Activated CD8-positive, alpha-beta T cell treated with anti-CD3 and anti-CD28 coated beads, Interleukin-2, amount 10 ng/mL, durations not matched to agents 7 days and 5 days (primary cell): ENCODE data around the gene MED15. TPM values are rescaled to one million over a fixed set of nuclear protein-coding genes. Genes with fewer than 3 reads are reported as not detected.
A peak's percentile ranks its signal among the peaks of the same experiment; 100 is the strongest.
"Not testable (repeated sequence)": the region's sequence is repeated elsewhere in the genome, so short reads cannot be mapped to it uniquely, and the experiment has no call there.

Experiments
- ATAC-seq: fragments of 150-1000 bp; cut with Tn5 transposase; one replicate; pipeline ENCODE4 v1.10.0; 2021; ENCODE audit warnings: moderate library complexity
- CTCF ChIA-PET: fragments of 350-600 bp; sonication (Branson Sonifier 250); formaldehyde crosslinking; loops from one replicate; lab custom pipeline; 2021; ENCODE audit warnings: antibody characterized with exemption; lab: Charles Lee
- POLR2A ChIA-PET: fragments of 350-600 bp; sonication (Branson Sonifier 250); formaldehyde crosslinking; loops from one replicate; lab custom pipeline; 2021; ENCODE audit warnings: antibody characterized with exemption; lab: Charles Lee
- DNase-seq: peaks from one replicate; pipeline ENCODE4 v3.0.0-alpha.2; 2020
- H3K27ac Mint-ChIP-seq: one replicate; pipeline ENCODE4 v1.8.0; 2021; ENCODE audit warnings: mild to moderate bottlenecking, mixed read lengths
- H3K27me3 Mint-ChIP-seq: one replicate; pipeline ENCODE4 v1.8.0; 2021; ENCODE audit warnings: low read depth, mixed read lengths
- H3K36me3 Mint-ChIP-seq: one replicate; pipeline ENCODE4 v1.8.0; 2021; ENCODE audit warnings: low read depth, mixed read lengths
- H3K4me1 Mint-ChIP-seq: one replicate; pipeline ENCODE4 v1.8.0; 2021; ENCODE audit warnings: low read depth, mixed read lengths
- H3K4me3 Mint-ChIP-seq: one replicate; pipeline ENCODE4 v1.8.0; 2021; ENCODE audit warnings: mild to moderate bottlenecking, mixed read lengths
- H3K9me3 Mint-ChIP-seq: one replicate; pipeline ENCODE4 v1.8.0; 2022; ENCODE audit warnings: mixed read lengths; ENCODE audit not compliant: insufficient read depth
- total RNA-seq, 2 experiments: library from RNA; stranded (reverse); gene quantifications; one replicate each; pipeline ENCODE4 v1.2.3, GENCODE V29; 2021

MED15 gene
- total RNA-seq, 2 experiments from 2014 or later: 155 to 161 TPM

DNA sequence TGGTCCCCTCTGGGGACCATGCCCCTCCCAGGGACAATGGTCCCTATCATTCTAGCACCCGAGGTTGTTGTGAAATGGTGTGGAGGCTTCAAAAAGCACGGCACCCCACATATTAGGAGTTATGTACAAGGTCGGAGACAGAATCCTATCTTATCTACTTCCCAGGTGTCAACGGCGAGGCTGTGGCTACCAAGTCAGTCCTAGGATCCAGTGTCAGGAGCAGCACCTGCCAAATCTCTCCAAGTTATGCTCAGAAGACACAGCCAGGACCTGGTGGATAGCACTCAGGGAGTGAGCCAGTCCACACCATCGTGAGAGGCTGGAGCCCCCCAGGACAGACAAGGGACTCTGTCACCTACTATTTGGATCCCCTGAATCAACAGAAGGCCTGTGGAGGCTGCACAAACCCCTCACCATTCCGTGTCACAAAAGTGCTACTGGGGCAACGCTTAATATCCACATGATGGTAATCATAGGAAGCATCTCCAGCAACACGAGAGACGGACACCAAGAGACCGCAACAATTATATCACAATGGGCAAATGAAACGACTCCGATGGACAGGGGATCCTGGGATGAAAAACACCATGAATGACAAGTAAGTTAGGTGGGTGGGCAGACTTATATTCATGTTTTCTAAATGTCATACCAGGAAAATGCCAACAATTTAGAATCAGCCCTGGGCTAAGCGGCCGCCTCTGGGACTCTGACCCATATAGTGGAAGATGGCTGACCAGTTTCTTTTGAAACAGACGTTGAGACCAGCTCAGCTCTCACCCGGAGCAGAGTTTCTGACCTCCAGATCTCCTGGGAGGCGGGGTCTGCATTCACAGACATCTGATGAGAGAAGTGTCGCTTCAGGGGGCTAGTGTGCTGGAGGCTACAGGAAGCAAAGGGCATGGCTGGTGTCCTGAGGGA lies 108.4 kb downstream of the MED15 start:
- ATAC-seq (no peak), DNase-seq (no peak)
- Mint-ChIP-seq H3K4me1 (no peaks in the 10 kb centered on the region), H3K4me3 (no peak overlapping the region), H3K36me3 (no peaks in the 10 kb centered on the region), H3K9me3 (no peaks in the 10 kb centered on the region), H3K27me3 (peaks cover 4% of the 10 kb centered on the region), H3K27ac (no peak overlapping the region)
- POLR2A ChIA-PET: no interaction called here
- CTCF ChIA-PET: no interaction called here

DNA sequence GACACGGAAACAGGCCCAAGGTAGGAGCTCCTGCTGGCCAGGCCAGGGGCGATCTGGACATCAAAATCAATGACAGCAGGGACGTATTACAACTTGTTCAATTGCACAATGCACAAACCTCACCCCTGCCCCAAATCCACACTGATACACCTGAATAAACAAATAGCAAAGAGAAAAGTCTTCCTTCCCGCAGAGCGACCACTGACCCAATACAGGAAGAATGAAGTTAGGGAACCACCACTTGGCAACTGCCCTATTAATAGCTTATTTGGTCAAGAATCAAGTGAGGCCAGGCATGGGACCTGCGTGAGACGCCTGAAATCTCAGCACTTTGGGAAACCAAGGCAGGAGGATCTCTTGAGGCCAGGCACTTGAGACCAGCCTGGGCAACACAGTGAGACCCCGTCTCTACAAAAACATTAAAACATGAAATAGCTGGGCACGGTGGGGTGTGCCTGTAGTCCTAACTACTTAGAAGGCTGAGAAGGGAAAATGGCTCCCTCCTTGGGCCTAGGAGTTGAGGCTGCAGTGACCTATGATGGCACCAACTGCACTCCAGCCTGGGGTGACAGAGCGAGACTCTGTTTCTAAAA lies 109.1 kb downstream of the MED15 start:
- Mint-ChIP-seq H3K4me3 (no peak overlapping the region), H3K27me3 (peaks cover 4% of the 10 kb centered on the region), H3K27ac (no peak overlapping the region), H3K4me1 (no peaks in the 10 kb centered on the region), H3K36me3 (no peaks in the 10 kb centered on the region), H3K9me3 (no peaks in the 10 kb centered on the region)
- CTCF ChIA-PET: no interaction called here
- POLR2A ChIA-PET: no interaction called here
- ATAC-seq (no peak), DNase-seq (no peak)

DNA sequence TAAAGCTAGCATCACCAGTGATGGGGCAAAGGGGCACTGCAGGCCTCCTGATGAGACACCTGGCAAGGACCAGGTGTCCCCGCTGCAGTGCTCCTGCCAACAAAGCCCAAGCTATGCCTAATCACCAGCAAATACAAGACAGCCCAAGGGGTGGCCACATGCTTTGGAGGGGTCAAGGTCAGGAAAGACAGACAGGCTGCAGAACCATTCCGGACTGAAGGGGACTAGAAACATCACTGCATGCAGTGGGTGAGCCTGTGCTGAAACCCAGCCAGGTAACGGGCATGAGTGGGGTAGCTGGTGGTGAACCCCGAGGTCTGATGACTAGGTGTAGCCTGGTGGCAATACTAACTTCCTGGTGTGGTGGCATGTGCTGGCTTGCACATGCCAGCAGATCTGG lies 111.1 kb downstream of the MED15 start:
- no peaks in the 10 kb centered on the region for H3K9me3 Mint-ChIP-seq
- H3K27ac Mint-ChIP-seq: no peak overlapping the region
- peaks cover 6% of the 10 kb centered on the region for H3K27me3 Mint-ChIP-seq
- H3K36me3 Mint-ChIP-seq: no peaks in the 10 kb centered on the region
- no peaks in the 10 kb centered on the region for H3K4me1 Mint-ChIP-seq
- CTCF ChIA-PET: interaction anchor here (1.8 kb wide), 1 partner anchor 123 kb away, joined by 4 read pairs; no protein-coding TSS in a partner anchor
- no peak for ATAC-seq
- no peak for DNase-seq
- POLR2A ChIA-PET: no interaction called here
- no peak overlapping the region for H3K4me3 Mint-ChIP-seq

DNA sequence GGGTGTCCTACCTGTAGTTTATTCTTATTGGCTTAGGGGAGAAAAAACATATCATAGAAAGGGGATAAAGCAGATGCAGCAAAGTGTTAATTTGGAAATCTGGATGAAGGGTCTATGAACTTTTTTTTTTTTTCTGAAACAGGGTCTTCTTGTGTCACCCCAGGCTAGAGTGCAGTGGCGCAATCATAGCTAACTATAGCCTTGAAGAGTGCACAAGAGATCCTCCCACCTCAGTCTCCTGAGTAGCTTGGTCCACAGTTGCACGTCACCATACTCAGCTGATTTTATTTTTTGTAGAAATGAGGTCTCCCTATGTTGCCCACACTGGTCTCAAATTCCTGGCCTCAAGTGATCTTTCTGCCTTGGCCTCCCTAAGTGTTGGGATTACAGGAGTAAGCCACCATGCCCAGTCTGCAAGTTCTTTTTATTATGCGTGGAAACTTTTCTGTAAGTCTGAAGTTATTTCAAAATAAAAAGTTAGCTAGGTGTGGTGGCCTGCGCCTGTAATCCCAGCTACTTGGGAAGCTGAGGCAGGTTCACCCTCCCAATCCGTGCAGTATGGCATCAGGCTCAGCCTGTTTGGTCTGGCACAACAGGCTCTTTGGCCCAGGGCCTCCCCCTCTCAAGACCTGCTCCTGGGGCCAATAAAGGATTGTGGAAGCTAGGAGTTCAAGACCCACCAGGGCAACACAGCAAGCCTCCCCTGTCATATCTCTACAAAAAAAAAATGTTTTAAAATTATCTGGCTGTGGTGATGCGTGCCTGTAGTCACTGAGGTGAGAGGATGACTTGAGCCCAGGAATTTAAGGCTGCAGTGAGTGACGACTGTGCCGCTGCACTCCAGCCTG lies 111.9 kb downstream of the MED15 start:
- Mint-ChIP-seq H3K4me1 (peaks cover 3% of the 10 kb centered on the region), H3K9me3 (no peaks in the 10 kb centered on the region), H3K27ac (no peak overlapping the region), H3K27me3 (peaks cover 6% of the 10 kb centered on the region), H3K36me3 (no peaks in the 10 kb centered on the region), H3K4me3 (no peak overlapping the region)
- DNase-seq (no peak), ATAC-seq (no peak)
- ChIA-PET CTCF (interaction anchor here (1.8 kb wide), 1 partner anchor 122 kb away, joined by 4 read pairs; no protein-coding TSS in a partner anchor), POLR2A (no interaction called here)

DNA sequence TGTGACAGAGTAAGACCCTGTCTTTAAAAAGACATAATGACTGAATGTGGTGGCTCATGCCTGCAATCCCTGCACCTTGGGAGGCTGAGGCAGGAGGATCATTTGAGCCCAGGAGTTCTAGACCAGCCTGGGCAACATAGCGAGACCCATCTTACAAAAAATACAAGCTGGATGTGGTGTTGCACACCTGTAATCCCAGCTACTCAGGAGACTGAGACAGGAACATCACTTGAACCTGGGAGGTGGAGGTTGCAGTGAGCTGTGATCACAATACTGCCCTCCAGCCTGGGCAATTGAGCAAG lies 112.4 kb downstream of the MED15 start:
- H3K27me3 Mint-ChIP-seq, POLR2A ChIA-PET, H3K4me1 Mint-ChIP-seq, H3K36me3 Mint-ChIP-seq, H3K4me3 Mint-ChIP-seq, DNase-seq, H3K27ac Mint-ChIP-seq, ATAC-seq, H3K9me3 Mint-ChIP-seq: not testable (repeated sequence)
- CTCF ChIA-PET: interaction anchor here (1.8 kb wide), 1 partner anchor 122 kb away, joined by 4 read pairs; no protein-coding TSS in a partner anchor

DNA sequence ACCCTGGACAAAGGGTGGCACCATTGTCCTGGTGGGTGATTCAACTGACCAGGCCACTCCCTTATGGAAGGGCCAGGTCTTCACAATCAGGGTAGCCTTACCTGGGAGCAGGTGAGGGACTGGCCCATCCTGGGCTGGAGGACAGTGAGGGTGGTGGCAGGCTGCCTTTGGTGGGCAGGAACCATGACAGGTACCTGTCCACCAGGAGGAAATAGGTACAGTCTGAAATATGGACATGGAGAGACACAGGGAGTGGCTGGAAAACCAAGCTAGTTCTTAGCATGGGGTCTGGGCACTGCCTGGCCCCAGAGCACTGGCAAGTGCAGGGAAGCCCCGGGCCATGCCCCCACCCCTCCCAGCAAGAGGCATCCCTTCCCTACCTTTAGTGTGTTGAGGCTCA lies 113.8 kb downstream of the MED15 start:
- ChIA-PET POLR2A (interaction anchor here (0.6 kb wide), 1 partner anchor 124 kb away, joined by 3 read pairs; no protein-coding TSS in a partner anchor), CTCF (interaction anchor here (1.5 kb wide), 1 partner anchor 57 kb away, joined by 5 read pairs; no protein-coding TSS in a partner anchor)
- peaks cover 2% of the 10 kb centered on the region for H3K27me3 Mint-ChIP-seq

DNA sequence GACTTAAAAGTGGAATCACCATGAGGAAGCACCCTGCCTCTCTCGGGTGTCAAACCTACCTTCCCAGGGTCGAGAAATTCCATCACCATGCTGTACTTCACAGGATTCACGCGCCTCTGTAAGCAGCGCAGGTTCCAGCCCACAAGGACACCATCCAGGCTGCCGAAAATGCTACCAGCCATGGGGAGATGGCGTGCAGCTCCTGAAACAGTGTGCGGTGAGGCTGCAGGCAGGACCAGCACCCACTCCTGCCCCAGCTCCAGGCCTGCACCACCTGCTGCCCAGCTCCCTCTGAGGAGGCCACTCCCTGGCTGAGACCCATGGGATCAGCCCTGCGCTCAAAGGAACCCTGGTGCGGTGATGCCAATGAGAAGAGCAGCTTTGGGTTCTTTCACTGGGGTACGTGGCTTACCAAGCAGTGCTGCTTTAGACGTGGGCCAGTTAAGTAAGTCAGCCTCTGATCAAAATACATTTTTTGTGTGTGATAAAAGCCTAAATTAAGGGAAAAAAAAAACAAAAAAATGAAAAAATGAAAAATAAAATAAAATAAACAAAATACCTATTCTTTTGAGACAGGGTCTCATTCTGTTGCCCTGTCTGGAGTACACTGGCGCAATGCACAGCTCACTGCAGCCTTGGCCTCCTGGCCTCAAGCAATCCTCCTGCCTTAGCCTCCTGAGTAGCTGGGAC lies 115.4 kb downstream of the MED15 start:
- ChIA-PET CTCF (interaction anchor here (1.5 kb wide), 1 partner anchor 58 kb away, joined by 5 read pairs; no protein-coding TSS in a partner anchor), POLR2A (no interaction called here)
- no peak for ATAC-seq
- Mint-ChIP-seq H3K36me3 (no peaks in the 10 kb centered on the region), H3K27me3 (peaks cover 5% of the 10 kb centered on the region), H3K27ac (no peak overlapping the region), H3K4me3 (no peak overlapping the region), H3K4me1 (peaks cover 6% of the 10 kb centered on the region), H3K9me3 (no peaks in the 10 kb centered on the region)
- DNase-seq: no peak

More for the DNA sequence above, 113.8 kb downstream of the MED15 start:
- no peaks in the 10 kb centered on the region for H3K36me3 Mint-ChIP-seq
- H3K4me3 Mint-ChIP-seq: no peak overlapping the region
- H3K4me1 Mint-ChIP-seq: peaks cover 6% of the 10 kb centered on the region
- no peak for DNase-seq
- H3K27ac Mint-ChIP-seq: no peak overlapping the region
- H3K9me3 Mint-ChIP-seq: no peaks in the 10 kb centered on the region
- no peak for ATAC-seq

DNA sequence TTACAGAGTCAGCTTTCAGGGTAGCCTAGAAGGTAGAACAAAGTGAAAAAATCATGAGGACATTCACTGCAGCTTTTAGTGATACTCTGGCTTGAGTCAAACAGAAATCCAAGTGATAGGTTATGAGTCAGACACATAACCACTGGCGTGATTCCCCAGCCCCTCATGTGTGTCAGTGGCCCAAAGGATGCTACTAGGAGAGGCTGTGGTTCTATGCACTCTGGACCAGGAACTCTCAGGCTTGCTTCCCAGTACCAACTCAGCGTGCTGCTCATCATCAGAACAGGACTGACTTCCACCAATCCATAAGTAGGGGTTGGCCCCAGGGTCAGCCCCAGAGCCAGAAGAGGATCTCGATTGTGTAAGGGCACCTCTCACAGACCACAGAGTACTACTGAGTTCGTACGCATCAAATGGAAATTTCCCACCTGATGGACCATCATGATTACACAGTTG lies 116.8 kb downstream of the MED15 start:
- DNase-seq (peak; percentile 25), ATAC-seq (peak; percentile 55)
- Mint-ChIP-seq H3K36me3 (no peaks in the 10 kb centered on the region), H3K4me1 (peaks cover 6% of the 10 kb centered on the region), H3K9me3 (no peaks in the 10 kb centered on the region), H3K27me3 (peaks cover 8% of the 10 kb centered on the region), H3K27ac (no peak overlapping the region), H3K4me3 (no peak overlapping the region)
- ChIA-PET POLR2A (no interaction called here), CTCF (interaction anchor here (1.0 kb wide), 2 partner anchors 21 to 116 kb away, joined by 3 read pairs; no protein-coding TSS in a partner anchor)

DNA sequence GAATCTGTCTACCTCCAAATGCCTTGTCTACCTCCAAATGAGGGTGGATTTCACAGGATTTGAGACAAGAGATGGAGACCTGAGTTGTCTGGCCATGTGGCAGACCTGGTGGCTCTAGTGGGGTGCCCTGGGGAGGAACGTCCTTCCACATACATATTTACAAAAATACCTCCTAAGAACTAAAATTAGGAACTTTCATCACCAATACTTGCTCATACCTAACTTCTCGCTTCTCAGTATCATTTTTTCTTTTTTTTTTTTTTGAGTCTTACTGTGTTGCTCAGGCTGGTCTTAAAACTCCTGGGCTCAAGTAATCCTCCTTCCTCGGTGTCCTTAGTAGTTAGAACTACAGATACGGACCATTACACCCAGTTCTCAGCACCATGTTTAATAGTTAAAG lies 117.9 kb downstream of the MED15 start:
- POLR2A ChIA-PET: no interaction called here
- H3K27ac Mint-ChIP-seq: no peak overlapping the region
- H3K36me3 Mint-ChIP-seq: no peaks in the 10 kb centered on the region
- CTCF ChIA-PET: no interaction called here
- no peak overlapping the region for H3K4me3 Mint-ChIP-seq
- ATAC-seq (no peak), DNase-seq (no peak)
- peaks cover 9% of the 10 kb centered on the region for H3K27me3 Mint-ChIP-seq
- no peaks in the 10 kb centered on the region for H3K9me3 Mint-ChIP-seq
- H3K4me1 Mint-ChIP-seq: peaks cover 6% of the 10 kb centered on the region

DNA sequence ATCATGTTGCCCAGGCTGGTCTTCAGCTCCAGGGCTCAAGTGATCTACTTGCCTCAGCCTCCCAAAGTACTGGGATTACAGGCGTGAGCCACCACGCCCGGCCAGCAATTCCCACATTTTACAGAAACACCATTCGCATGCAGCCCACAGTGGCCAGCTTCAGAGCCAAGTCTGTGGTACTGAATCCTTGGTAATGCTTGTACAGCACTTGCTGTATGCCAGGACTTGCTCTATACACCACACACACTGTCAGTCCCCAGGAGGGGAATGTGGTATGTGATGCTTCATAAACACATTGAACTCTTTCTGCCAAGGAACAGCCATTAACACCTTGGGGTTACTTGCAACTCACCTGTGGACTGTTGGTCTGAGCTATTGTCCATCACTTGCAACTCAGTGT lies 119.4 kb downstream of the MED15 start:
- Mint-ChIP-seq H3K4me3 (no peak overlapping the region), H3K36me3 (no peaks in the 10 kb centered on the region)
- CTCF ChIA-PET: no interaction called here

DNA sequence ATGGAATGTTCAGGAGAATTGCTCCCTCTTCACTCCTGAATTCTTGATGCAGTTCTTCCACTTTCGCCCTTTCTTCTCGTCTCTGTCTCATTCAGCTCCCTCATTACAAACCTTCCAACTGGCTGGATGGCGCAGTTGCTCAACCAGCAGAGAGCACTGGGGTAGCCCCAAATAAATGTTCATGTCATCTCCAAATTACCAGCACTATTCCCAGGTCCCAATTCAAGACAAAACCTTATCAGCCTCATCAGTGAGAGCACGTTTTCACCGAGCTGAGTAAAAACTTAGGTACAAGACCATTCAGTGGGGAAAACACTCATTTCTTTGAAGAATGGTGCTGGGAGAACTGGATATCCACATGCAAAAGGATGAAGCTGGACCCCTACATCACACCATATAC lies 120.0 kb downstream of the MED15 start:
- H3K4me3 Mint-ChIP-seq: no peak overlapping the region
- peaks cover 9% of the 10 kb centered on the region for H3K27me3 Mint-ChIP-seq
- peaks cover 6% of the 10 kb centered on the region for H3K4me1 Mint-ChIP-seq
- POLR2A ChIA-PET: no interaction called here
- no peak overlapping the region for H3K27ac Mint-ChIP-seq
- no peaks in the 10 kb centered on the region for H3K36me3 Mint-ChIP-seq
- no peak for DNase-seq
- ATAC-seq: no peak
- CTCF ChIA-PET: no interaction called here
- H3K9me3 Mint-ChIP-seq: no peaks in the 10 kb centered on the region

More for the DNA sequence above, 119.4 kb downstream of the MED15 start:
- no peak for DNase-seq
- Mint-ChIP-seq H3K9me3 (no peaks in the 10 kb centered on the region), H3K4me1 (peaks cover 6% of the 10 kb centered on the region), H3K27ac (no peak overlapping the region), H3K27me3 (peaks cover 10% of the 10 kb centered on the region)
- ATAC-seq: no peak
- POLR2A ChIA-PET: no interaction called here
